GM12865 (cell line): ENCODE results near the gene SIRT5.

Source experiments
- DNase-seq: peaks from one replicate; pipeline ENCODE4 v3.0.0; 2010; ENCODE audit warnings: low read depth
- H3K4me3 ChIP-seq: 2 replicates; pipeline ENCODE4 v1.5.1; 2011; ENCODE audit warnings: mild to moderate bottlenecking, low read depth, low read length, control low read depth
- TF ChIP-seq, protein P1 (sequence below): IDR thresholded peaks from 2 replicates; pipeline ENCODE4 v1.5.1; 2011; ENCODE audit warnings: low read length, control low read depth, low read depth, inconsistent platforms; ENCODE audit not compliant: insufficient read depth; ENCODE audit errors: missing control alignments

Gene SIRT5

GRCh38 chr6:13629459-13630116, 55.2 kb downstream of the SIRT5 start:
- H3K4me3 ChIP-seq, result no peak overlapping the region
- TF ChIP-seq, protein P1, sequence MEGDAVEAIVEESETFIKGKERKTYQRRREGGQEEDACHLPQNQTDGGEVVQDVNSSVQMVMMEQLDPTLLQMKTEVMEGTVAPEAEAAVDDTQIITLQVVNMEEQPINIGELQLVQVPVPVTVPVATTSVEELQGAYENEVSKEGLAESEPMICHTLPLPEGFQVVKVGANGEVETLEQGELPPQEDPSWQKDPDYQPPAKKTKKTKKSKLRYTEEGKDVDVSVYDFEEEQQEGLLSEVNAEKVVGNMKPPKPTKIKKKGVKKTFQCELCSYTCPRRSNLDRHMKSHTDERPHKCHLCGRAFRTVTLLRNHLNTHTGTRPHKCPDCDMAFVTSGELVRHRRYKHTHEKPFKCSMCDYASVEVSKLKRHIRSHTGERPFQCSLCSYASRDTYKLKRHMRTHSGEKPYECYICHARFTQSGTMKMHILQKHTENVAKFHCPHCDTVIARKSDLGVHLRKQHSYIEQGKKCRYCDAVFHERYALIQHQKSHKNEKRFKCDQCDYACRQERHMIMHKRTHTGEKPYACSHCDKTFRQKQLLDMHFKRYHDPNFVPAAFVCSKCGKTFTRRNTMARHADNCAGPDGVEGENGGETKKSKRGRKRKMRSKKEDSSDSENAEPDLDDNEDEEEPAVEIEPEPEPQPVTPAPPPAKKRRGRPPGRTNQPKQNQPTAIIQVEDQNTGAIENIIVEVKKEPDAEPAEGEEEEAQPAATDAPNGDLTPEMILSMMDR, result no peak
- no peak for DNase-seq

GRCh38 chr6:13630499-13630898, 56.1 kb downstream of the SIRT5 start:
- TF ChIP-seq, protein P1, result no peak
- DNase-seq, result no peak
- H3K4me3 ChIP-seq, result no peak overlapping the region

DNA sequence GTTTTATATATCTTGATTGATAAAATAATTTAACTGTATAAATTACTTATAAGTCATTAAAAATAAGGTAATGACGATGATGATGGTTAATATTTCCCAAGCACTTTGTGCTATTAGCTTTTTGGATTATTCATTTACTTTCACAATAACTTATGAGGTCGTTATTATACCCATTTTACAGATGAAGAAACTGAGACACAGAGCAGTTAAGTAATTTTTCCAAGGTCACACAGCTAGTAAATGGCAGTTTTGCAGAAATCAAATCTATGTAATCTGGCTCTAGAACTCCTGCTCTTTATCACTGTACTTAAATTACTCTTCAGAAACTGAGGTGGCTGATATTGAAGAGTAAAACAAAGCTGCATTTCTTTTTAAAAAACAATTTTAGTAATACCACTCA, 58.9 kb downstream of the SIRT5 start:
- no peak for DNase-seq
- no peak overlapping the region for H3K4me3 ChIP-seq
- TF ChIP-seq, protein P1, result no peak

- H3K4me3 ChIP-seq, result no peak overlapping the region
- TF ChIP-seq, protein P1, result no peak
- no peak for DNase-seq
Measured at GRCh38 chr6:13635948-13636658, 61.7 kb downstream of the SIRT5 start.

DNA sequence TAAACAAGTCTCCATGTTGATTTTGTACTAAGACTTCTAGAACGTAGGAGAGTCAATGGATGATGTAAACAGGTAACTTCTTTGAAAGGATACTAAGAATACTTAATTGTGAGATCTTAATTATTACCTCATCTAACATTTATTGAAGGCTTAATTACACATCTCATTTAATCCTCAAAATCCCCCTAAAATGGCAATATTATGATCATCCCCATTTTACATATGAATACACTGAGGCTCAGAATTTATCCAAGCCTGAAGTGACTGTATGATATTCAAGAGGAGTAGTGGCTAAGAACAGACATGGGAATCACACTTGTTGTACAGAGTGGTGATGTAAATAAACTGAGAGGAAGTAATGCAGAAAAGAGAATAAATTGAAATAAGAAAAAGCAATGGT, 63.6 kb downstream of the SIRT5 start:
- H3K4me3 ChIP-seq, result no peak overlapping the region
- TF ChIP-seq, protein P1, result no peak
- DNase-seq, result no peak

DNA sequence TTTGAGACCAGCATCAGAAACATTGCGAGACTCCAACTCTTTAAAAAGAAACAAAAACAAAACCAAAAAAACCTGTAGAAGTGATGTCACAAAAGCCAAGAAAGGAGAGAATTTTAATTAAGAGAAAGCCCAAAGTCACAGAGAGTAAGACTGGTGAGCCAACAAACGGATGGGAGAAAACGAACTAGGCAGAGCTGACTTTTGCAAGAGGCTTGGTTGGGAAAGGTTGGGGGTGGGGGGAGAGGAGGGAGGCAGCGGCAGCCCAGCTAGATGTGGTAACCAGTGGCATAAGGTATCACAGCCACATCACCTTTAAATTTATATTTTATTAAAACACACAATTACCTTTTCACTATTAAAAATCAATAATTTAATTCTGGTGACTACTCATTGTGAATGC, 64.2 kb downstream of the SIRT5 start:
- no peak overlapping the region for H3K4me3 ChIP-seq
- TF ChIP-seq, protein P1, result no peak
- DNase-seq, result no peak
